Activated CD8-positive, alpha-beta T cell treated with anti-CD3 and anti-CD28 coated beads for 36 hours (primary cell): ENCODE measurements around the gene RHBDF2. TPM values are rescaled to one million over a fixed set of nuclear protein-coding genes. Genes with fewer than 3 reads are reported as not detected.

Experiments used
- ATAC-seq: fragments of 200-7000 bp; cut with Tn5 transposase; one replicate; pipeline ENCODE4 v1.10.0; 2021; ENCODE audit warnings: mild to moderate bottlenecking, moderate library complexity
- CTCF ChIA-PET: fragments of 350-600 bp; sonication (Branson Sonifier 250); formaldehyde crosslinking; loops from one replicate; lab custom pipeline; 2021; ENCODE audit warnings: antibody characterized with exemption; lab: Charles Lee
- POLR2A ChIA-PET: fragments of 350-600 bp; sonication (Branson Sonifier 250); formaldehyde crosslinking; loops from one replicate; lab custom pipeline; 2021; ENCODE audit warnings: antibody characterized with exemption; lab: Charles Lee
- DNase-seq: peaks from one replicate; pipeline ENCODE4 v3.0.0-alpha.2; 2020
- H3K27ac Mint-ChIP-seq: one replicate; pipeline ENCODE4 v1.8.0; 2021; ENCODE audit warnings: mild to moderate bottlenecking, mixed read lengths
- H3K27me3 Mint-ChIP-seq: one replicate; pipeline ENCODE4 v1.8.0; 2021; ENCODE audit warnings: mixed read lengths
- H3K36me3 Mint-ChIP-seq: one replicate; pipeline ENCODE4 v1.8.0; 2021; ENCODE audit warnings: low read depth, mixed read lengths
- H3K4me1 Mint-ChIP-seq: one replicate; pipeline ENCODE4 v1.8.0; 2021; ENCODE audit warnings: low read depth, mixed read lengths
- H3K4me3 Mint-ChIP-seq: one replicate; pipeline ENCODE4 v1.8.0; 2021; ENCODE audit warnings: mild to moderate bottlenecking, moderate library complexity, mixed read lengths
- H3K9me3 Mint-ChIP-seq: one replicate; pipeline ENCODE4 v1.8.0; 2021; ENCODE audit warnings: mixed read lengths
- intact Hi-C: fragments of 100-400 bp; cut with micrococcal nuclease; formaldehyde crosslinking; loops from one replicate; pipeline ENCODE4 v1.10.0; 2022
- total RNA-seq, 2 experiments: library from RNA; stranded (reverse); gene quantifications; one replicate each; pipeline ENCODE4 v1.2.3, GENCODE V29; 2021
- TF ChIP-seq, protein P1 (sequence below): fragments of 200-600 bp; IDR thresholded peaks from one replicate; pipeline ENCODE4 v1.8.0; 2022; ENCODE audit warnings: antibody characterized with exemption, mild to moderate bottlenecking

The RHBDF2 gene
- total RNA-seq, 2 experiments from 2014 or later = 19.9 to 20.4 TPM

DNA sequence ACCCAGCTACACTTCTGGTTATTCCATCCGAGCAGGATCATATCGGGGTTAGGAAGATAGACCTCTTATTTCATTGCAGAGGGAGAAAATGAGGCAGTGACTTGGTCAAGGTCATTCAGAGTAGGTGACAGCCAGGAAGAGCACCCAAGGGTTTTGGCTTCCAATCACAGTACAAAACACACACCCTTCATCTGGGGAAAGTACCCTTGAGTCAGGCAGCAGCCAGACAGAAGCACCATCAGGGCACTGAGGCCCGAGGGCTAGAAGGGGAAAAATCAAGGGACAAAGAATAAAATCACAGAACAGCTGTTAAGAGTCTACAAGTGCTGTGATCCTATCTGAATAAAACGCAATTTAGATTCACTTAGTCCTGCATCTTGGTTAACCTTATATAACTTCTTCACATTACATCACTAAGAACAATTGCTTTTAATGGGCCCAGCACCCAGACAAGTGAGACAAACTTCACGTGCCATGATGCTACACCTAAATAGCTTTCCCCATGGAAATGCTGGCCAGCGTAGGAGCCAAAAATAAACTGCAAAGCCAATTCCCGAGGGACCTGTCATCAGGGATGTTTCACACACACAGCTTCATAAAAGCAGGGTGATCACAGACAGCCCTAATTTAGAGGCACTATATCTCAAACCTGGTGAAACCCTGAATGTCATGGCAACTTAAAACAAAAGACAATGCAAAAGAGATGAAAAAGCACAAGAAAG lies 53.1 kb downstream of the RHBDF2 start:
- DNase-seq (peak; percentile 37), ATAC-seq (peak; percentile 76)
- no peaks in the 10 kb centered on the region for H3K9me3 Mint-ChIP-seq
- no peak overlapping the region for H3K4me3 Mint-ChIP-seq
- no peak overlapping the region for H3K27ac Mint-ChIP-seq
- H3K36me3 Mint-ChIP-seq = peaks cover 7% of the 10 kb centered on the region
- TF ChIP-seq, protein P1, sequence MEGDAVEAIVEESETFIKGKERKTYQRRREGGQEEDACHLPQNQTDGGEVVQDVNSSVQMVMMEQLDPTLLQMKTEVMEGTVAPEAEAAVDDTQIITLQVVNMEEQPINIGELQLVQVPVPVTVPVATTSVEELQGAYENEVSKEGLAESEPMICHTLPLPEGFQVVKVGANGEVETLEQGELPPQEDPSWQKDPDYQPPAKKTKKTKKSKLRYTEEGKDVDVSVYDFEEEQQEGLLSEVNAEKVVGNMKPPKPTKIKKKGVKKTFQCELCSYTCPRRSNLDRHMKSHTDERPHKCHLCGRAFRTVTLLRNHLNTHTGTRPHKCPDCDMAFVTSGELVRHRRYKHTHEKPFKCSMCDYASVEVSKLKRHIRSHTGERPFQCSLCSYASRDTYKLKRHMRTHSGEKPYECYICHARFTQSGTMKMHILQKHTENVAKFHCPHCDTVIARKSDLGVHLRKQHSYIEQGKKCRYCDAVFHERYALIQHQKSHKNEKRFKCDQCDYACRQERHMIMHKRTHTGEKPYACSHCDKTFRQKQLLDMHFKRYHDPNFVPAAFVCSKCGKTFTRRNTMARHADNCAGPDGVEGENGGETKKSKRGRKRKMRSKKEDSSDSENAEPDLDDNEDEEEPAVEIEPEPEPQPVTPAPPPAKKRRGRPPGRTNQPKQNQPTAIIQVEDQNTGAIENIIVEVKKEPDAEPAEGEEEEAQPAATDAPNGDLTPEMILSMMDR = no peak
- H3K4me1 Mint-ChIP-seq = peaks cover 80% of the 10 kb centered on the region
- H3K27me3 Mint-ChIP-seq = no peaks in the 10 kb centered on the region
- CTCF ChIA-PET = interaction anchor here (1.1 to 3.4 kb wide), 5 partner anchors 10 to 75 kb away, joined by 3 to 10 read pairs (median 8); partner anchors contain the start of gene SPHK1
- intact Hi-C loops = no loop called here
- POLR2A ChIA-PET = no interaction called here

DNA sequence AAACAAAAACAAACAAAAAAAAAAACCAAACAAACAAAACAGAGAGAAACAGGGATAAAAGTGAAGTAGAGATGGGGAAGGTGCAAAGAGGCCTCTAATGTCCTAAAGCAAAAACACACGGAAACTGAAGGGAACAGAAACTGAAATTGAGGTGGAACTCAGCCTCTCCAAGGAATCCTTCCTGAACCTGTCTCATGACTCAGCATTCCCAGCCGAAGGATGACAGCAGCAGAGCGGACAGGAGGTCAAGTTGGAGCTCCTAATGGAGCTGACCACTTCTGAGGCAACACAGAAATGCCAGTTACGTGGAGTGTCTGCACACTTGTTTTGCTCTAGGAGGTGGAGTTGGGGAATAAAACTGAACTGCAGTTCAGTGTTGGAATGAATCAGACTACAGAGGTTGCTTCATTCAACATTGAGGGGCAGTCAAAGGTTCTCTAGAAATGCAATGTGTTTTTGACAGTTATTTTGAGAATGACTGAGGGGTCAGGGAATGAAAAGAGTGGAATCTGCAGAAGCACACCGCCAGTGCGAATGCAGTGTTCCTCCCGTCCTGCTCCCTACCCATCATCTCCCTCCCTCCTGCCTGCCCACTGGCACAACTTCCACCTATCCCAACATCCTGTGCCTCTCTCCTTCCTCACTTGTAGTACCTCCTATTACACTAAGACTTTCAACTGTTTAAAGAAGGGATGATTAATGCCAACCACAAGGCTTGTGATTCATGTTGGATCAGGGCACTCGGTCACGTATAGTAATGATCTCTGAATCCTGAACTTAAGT lies 54.6 kb downstream of the RHBDF2 start:
- H3K27me3 Mint-ChIP-seq = no peaks in the 10 kb centered on the region
- peak; percentile 64 for ATAC-seq

DNA sequence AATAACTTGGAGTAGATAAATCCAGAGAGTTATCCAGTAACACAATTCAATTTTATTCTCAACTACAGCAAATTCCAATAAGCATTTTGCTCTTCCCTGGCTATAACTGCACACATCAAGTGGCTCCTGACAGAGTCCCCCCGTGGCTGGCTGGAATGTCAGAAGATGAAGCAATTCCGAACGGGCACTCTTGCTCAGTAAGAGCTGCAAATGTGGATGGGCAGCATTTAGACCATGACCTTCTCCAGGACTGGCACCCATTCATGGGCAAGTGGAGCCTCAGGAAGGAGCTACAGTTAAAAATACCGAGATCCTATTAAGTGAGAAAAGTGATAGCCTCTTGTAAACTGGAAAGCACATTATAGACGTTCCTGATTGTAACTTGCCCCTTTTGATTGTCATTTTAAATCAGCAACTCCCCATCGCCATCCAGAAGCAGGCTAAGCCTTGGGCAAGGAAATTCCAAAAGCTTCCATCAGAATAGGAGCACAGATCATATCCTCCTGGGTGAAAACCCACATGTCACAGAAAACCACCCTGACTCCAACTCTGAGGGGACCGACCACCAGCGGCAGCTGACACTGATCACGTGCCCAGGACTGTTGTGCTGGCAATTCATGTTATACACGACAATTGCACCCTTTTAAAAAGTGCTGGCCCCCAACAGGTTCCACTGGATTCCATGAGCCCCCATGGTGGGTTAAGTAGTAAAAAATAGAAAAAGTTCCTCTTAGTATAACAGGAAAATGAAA lies 55.4 kb downstream of the RHBDF2 start:
- intact Hi-C loops = no loop called here
- TF ChIP-seq, protein P1 = no peak
- no peak overlapping the region for H3K4me3 Mint-ChIP-seq

More for the DNA sequence above, 54.6 kb downstream of the RHBDF2 start:
- Mint-ChIP-seq H3K27ac (peak overlapping the region; percentile 2), H3K36me3 (peaks cover 4% of the 10 kb centered on the region), H3K9me3 (no peaks in the 10 kb centered on the region), H3K4me1 (peaks cover 83% of the 10 kb centered on the region), H3K4me3 (no peak overlapping the region)
- ChIA-PET POLR2A (interaction anchor here (1.1 kb wide), 1 partner anchor 30 kb away, joined by 3 read pairs; no protein-coding TSS in a partner anchor), CTCF (interaction anchor here (0.8 to 1.9 kb wide), 3 partner anchors 38 to 52 kb away, joined by 3 to 8 read pairs (median 3); no protein-coding TSS in a partner anchor)
- intact Hi-C loops = no loop called here
- DNase-seq = peak; percentile 30
- TF ChIP-seq, protein P1 = no peak

DNA sequence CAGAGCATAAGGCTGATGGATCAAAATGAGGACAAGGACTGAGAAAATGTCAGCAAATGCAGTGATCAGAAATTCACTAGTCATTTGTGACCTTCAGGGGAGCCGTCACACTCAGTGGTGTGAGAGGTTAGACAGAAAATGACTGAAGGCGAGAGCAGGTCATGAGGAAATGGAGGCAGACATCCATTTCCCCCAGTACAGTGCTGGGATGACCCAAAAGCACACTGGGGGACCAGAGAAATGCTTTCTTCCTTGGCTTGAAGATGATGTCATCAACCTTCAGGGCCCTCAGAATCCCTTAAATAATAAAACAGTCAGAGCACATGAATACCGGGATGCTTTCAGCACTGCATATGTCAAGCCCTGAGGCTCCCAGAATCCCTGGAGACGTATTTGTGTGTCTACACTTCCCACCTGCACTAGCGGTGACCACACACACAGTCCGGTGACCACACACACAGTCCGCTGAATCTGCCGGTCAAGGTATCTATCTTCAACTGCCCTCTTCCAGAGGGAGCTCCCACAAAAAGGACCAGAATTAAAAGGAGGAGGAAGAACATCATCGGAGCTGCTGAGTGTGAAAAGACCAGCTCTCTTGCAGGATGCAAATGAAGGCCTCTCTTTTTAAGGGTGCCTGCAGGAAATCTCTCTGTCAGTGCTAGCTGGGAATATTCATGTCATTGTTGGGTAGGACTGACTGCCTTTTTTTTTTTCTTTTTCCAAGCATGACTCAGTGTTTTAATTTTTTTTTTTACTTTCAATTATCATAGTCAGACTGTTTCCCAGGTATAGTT lies 56.5 kb downstream of the RHBDF2 start:
- CTCF ChIA-PET = interaction anchor here (0.7 to 1.9 kb wide), 7 partner anchors 9 to 1055 kb away, joined by 3 to 8 read pairs (median 3); partner anchors contain the start of gene PRPSAP1
- DNase-seq (no peak), ATAC-seq (peak; percentile 11)
- Mint-ChIP-seq H3K4me1 (peaks cover 78% of the 10 kb centered on the region), H3K36me3 (no peaks in the 10 kb centered on the region), H3K4me3 (no peak overlapping the region), H3K27ac (no peak overlapping the region), H3K27me3 (no peaks in the 10 kb centered on the region), H3K9me3 (no peaks in the 10 kb centered on the region)
- POLR2A ChIA-PET = interaction anchor here (0.6 kb wide), 1 partner anchor 228 kb away, joined by 3 read pairs; no protein-coding TSS in a partner anchor
- intact Hi-C loops = no loop called here
- TF ChIP-seq, protein P1 = no peak

More for the DNA sequence above, 55.4 kb downstream of the RHBDF2 start:
- DNase-seq = no peak
- H3K36me3 Mint-ChIP-seq = no peaks in the 10 kb centered on the region
- no peak overlapping the region for H3K27ac Mint-ChIP-seq
- no peaks in the 10 kb centered on the region for H3K9me3 Mint-ChIP-seq
- peaks cover 83% of the 10 kb centered on the region for H3K4me1 Mint-ChIP-seq
- ChIA-PET POLR2A (interaction anchor here (1.1 kb wide), 1 partner anchor 29 kb away, joined by 3 read pairs; no protein-coding TSS in a partner anchor), CTCF (interaction anchor here (0.7 to 1.9 kb wide), 6 partner anchors 10 to 92 kb away, joined by 3 to 8 read pairs (median 3); partner anchors contain the start of gene PRPSAP1)
- no peaks in the 10 kb centered on the region for H3K27me3 Mint-ChIP-seq
- ATAC-seq = no peak
